GM19035 (cell line): ENCODE data around the gene DOP1B.

Source experiments
- ATAC-seq: cut with Tn5 transposase; IDR thresholded peaks from one replicate; pipeline ENCODE4 v1.9.1; 2021; ENCODE audit not compliant: unreplicated experiment

DOP1B gene

DNA sequence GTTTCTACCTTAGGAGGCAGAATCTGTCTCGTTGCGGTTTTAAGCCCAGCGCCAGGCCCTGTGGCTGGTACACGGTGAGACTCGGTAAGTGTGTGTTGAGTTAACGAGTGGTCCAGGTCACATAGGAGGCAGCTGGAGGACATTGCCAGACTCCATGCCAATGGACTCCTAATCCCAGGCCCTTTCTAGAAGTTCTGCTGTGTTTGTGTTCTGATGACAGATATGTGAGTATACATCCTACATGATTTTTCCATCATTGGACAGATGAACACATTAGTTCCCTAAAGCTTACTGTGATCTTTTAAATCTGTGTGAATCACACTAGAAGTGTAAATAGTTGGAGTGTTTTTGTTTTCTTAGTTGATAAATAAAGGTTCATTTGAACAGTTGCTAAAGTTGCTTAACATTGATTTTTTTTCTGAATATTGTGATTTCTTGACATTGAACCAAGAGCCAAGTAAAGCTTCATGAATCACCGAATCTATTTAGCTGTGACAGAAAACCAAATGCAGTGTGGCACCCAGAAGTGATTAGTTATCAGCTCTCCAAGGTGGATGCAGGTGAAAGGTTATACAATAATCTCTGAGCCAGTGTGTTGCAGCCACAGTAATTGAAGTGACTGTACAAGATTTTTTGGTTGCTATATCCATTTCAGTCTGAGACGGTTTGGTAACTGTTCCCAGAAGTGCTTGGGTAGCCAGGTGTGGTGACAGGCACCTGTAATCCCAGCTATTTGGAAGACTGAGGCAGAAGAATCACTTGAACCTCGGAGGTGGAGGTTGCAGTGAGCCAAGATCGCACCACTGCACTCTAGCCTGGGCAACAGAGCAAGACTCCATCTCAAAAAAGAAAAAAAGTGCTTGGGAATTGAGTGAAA lies 46.3 kb downstream of the DOP1B start:
- ATAC-seq: no peak

DNA sequence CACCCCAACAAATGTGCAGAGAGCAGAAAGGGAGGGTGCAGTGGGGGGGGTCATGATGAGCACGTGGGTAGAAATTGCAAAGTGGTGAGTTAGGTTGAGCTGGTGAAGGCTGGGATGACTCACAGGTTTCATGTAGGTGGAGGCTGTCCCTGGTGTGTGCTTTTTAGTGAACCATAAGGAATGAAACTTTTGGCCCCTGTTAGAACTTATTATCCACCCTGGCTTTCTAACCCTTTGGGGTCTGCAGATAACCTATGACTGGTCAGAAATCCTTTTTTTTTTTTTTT lies 46.9 kb downstream of the DOP1B start:
- no peak for ATAC-seq

DNA sequence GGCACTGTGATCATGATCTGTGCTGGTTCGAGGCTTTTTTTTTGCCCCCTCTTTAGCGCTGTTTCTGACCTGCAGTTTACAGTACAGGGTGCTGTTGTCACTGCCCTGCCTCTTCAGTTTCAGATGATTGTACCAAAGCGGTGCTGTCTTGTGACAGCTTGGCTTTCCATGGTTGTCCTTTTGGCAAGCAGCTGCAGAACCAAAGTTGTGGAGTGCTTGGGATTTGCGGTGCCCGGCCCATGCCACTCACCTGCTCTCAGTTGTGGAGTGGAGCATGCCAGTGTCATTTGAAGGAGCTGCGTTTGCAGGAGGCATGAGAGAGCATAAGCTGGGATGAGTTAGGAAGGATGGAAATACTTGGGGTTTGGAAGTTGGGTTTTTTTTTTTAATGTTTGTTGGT lies 48.4 kb downstream of the DOP1B start:
- ATAC-seq: no peak

DNA sequence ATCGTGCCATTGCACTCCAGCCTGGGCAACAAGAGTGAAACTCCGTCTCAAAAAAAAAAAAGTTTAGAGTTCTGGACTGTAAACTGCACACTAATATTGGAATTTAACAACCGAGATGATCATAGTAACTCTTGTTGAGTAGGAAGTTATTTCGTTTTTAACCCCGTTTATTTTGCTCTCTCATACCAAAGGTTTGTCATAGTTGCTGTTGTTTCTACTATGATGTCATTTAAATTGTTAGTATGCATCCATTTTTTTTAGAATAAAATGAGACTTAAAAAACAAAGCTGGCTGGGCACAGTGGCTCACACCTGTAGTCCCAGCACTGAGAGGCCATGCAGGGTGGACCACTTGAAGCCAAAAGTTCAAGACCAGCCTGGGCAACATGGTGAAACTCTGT lies 49.3 kb downstream of the DOP1B start:
- no peak for ATAC-seq
